Nasal cavity respiratory epithelium epithelial cell of viscerocranial mucosa (primary cell): ENCODE data around the gene ARHGAP11A. TPM values are rescaled to one million over a fixed set of nuclear protein-coding genes. Genes with fewer than 3 reads are reported as not detected.

Experiments used
- total RNA-seq: library from RNA; depleted of rRNA; stranded (reverse); fragments of >200 nt; gene quantifications from 2 replicates; pipeline ENCODE4 v1.2.3, GENCODE V29; 2014

ARHGAP11A gene, protein sequence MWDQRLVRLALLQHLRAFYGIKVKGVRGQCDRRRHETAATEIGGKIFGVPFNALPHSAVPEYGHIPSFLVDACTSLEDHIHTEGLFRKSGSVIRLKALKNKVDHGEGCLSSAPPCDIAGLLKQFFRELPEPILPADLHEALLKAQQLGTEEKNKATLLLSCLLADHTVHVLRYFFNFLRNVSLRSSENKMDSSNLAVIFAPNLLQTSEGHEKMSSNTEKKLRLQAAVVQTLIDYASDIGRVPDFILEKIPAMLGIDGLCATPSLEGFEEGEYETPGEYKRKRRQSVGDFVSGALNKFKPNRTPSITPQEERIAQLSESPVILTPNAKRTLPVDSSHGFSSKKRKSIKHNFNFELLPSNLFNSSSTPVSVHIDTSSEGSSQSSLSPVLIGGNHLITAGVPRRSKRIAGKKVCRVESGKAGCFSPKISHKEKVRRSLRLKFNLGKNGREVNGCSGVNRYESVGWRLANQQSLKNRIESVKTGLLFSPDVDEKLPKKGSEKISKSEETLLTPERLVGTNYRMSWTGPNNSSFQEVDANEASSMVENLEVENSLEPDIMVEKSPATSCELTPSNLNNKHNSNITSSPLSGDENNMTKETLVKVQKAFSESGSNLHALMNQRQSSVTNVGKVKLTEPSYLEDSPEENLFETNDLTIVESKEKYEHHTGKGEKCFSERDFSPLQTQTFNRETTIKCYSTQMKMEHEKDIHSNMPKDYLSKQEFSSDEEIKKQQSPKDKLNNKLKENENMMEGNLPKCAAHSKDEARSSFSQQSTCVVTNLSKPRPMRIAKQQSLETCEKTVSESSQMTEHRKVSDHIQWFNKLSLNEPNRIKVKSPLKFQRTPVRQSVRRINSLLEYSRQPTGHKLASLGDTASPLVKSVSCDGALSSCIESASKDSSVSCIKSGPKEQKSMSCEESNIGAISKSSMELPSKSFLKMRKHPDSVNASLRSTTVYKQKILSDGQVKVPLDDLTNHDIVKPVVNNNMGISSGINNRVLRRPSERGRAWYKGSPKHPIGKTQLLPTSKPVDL
- 2.1 and 2.3 TPM in 2 replicates for total RNA-seq

DNA sequence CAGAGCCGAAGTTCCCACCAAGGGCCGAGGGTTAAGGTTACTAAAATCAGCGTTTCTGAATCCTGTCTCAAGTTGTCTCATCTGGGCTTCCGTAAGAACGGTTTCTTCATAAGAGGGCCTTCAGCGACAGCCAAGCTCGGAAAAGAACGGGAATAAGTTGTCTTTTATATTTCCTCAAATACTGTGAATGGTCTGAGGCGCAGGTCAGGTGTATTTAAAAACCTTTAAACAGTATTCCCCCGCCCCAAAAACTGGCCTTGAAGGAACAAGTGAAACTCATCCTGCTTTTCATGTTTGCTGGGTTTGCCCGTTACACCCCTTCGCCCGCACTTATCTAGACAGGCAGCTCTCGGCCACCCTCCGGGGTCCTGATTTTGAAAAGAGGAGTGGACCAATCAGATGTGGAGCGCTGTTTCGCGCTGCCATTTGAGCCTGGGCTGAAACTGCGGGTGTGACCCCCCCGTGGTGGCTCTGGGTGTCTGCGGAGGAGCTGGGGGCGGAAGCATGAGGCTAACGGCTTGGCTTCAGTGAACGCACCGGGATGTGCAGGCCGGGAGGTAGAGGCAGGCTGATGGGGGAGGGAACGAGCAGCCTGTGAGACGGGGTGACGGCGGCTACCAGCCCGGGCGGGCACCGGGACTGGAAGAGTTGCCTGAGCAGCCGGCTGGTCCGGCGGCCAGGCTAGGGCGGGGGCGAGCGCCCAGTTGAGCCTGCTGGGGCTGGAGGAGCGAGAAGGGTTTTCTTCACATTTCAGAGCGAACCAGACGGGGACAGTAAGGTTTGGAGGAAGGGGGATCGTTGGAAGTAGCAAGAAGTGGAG is at the start of gene ARHGAP11A:
ARHGAP11A (plus strand) TSS at position 454 of the 820 bp plus-strand sequence. CDS start 708 bp downstream, outside the sequence.

GRCh38 chr15:32593151-32593550 is 22.2 kb upstream of the ARHGAP11A start, which contains the start of gene GOLGA8N:
GOLGA8N (plus strand) TSS chr15:32593456.

DNA sequence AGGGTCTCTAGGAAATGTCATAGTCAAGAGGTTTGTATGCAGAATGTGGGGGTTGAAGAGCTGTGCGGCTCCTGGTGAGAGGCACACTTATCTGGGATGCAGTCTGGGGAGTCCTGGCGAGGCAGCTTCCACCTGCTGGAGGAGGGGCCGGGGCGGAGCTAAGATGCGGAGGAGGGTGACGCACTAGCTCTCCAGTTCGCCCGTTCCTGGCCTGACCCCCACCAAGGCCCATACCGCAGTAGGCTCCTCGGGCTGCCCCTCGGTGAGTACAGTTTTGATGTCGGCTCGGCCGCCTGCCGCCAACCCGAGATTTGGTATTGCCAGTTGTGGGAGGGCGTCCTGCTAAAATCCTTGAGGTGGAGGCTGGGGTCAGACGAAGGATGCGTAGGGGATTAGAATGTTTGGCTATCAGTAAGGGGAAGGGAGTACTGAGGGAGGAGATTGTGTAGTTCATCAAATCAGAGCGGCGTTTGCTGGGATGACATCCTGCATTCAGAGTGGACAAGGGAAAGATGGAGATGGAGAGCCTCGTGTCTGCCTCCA is 26.3 kb downstream of the ARHGAP11A start, which contains the start of gene SCG5:
SCG5 (plus strand) TSS at position 194 of the 543 bp plus-strand sequence. CDS start 1,883 bp downstream, outside the sequence.

Other genes starting within 250 kb of the ARHGAP11A start
- gene GOLGA8K, start 212.2 kb upstream of the ARHGAP11A start, total RNA-seq, result 0.28 TPM in 1 of 2 replicates, not detected in the other
- 0.34 TPM in 1 of 2 replicates, not detected in the other for gene GOLGA8O, start 159.9 kb upstream of the ARHGAP11A start, total RNA-seq
- 1.4 and 3.1 TPM in 2 replicates for gene GOLGA8N, start 22.0 kb upstream of the ARHGAP11A start, total RNA-seq
- 2.1 and 3.1 TPM in 2 replicates for gene SCG5, start 26.2 kb downstream of the ARHGAP11A start, total RNA-seq
- under 0.01 and 0.07 TPM in 2 replicates for gene GREM1, start 102.5 kb downstream of the ARHGAP11A start, total RNA-seq